ENCODE data around the gene ROR1.

DNA sequence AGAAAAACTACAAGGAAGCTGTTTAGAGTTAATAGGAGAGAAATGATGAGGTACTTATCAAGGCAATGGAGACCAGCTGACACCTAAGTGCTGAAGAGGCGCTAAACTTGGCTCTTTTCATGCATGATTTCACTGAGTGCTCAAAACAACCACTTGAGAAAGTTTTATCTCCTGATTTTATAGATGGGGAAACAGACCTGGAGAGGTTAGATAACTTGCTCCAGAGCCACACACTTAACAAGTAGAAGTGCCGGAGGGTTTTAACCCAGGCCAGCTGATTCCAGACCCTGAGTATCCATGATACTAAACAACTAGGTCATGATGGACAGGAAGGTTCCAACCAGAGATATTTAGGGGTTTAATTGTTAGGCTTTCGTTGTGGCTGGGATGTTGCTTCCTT lies 455.5 kb downstream of the ROR1 start:
- TF ChIP-seq, protein P1, sequence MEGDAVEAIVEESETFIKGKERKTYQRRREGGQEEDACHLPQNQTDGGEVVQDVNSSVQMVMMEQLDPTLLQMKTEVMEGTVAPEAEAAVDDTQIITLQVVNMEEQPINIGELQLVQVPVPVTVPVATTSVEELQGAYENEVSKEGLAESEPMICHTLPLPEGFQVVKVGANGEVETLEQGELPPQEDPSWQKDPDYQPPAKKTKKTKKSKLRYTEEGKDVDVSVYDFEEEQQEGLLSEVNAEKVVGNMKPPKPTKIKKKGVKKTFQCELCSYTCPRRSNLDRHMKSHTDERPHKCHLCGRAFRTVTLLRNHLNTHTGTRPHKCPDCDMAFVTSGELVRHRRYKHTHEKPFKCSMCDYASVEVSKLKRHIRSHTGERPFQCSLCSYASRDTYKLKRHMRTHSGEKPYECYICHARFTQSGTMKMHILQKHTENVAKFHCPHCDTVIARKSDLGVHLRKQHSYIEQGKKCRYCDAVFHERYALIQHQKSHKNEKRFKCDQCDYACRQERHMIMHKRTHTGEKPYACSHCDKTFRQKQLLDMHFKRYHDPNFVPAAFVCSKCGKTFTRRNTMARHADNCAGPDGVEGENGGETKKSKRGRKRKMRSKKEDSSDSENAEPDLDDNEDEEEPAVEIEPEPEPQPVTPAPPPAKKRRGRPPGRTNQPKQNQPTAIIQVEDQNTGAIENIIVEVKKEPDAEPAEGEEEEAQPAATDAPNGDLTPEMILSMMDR (IDR thresholded peaks at IDR 0.05) = no peak
- TF ChIP-seq POLR2A (IDR thresholded peaks at IDR 0.05) (no peak), POLR2AphosphoS5 (IDR thresholded peaks at IDR 0.05) (no peak), EP300 (IDR thresholded peaks at IDR 0.05) (no peak)
